G401 (cell line): ENCODE results near the gene MYBPH. TPM values are rescaled to one million over a fixed set of nuclear protein-coding genes. Genes with fewer than 3 reads are reported as not detected.

ENCODE experiments used
- DNase-seq: peaks from one replicate; pipeline ENCODE4 v3.0.0-alpha.2; 2015; ENCODE audit warnings: low spot score
- in situ Hi-C: cut with HindIII; loops from 2 replicates; pipeline ENCODE4 v1.10.0; 2016; ENCODE audit warnings: low sequenced_read_pairs, mixed read lengths
- total RNA-seq: library from RNA; depleted of rRNA; stranded (reverse); fragments of >200 nt; shearing (Covaris generic); gene quantifications from 2 replicates; pipeline ENCODE4 v1.2.3, GENCODE V29; 2014

The MYBPH gene
- total RNA-seq, 1 experiment from 2014 or later: 0.47 TPM

DNA sequence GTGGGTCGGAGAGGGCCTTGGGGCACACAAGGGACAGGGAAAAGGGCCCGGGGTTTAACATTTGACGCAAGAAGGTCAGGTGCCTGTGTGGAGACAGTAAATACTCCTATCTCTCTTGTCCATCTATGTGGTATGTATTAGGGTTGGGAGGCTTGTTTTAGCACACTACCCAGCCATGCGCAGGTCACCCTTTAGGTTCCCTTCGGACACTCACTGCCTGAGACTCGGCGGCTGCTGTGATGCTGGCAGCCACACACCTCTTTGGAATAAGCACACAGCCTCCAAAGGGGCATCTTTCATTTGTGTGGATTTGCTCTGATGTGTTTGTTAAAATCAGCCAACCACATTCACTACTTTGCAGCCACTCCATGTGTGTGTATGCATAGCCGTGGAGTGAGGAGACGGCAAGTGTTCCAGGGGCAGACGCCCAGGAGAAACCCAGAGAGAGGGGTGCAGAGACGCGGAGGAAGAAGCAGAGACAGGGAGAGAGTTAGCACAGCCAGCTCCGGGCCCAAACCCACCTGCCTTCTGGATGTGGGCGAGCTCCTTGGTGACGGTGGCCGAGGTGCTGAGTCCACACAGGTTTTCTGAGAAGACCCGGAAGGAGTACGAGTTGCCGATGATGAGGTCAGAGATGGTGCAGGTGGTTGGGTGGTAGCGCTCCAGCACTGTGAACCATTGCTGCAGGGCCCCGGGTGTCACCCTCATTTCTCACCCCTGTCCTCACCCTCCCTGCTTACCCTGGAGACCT is 5.7 kb downstream of the MYBPH start:
- in situ Hi-C loops: no loop called here
- no peak for DNase-seq

DNA sequence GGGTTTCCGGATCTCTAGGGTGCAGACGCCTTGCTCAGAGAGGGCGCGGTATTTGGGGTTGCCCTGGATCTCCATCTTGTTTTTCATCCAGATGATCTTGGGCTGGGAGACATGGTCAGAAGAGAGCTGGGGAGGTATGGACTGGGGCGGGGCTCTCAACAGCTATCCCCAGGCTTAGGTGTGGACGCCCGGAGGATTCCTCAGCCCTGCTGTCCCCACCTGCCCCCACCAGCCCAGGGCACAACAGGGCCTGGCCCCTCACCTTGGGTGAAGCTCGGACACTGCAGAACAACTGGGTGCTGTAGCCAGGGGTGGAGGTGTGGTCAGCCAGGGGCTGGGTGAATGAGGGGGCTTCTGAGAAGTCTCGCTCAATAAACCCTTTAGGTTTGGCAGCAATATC is 6.6 kb downstream of the MYBPH start:
- no peak for DNase-seq
- in situ Hi-C loops: no loop called here

DNA sequence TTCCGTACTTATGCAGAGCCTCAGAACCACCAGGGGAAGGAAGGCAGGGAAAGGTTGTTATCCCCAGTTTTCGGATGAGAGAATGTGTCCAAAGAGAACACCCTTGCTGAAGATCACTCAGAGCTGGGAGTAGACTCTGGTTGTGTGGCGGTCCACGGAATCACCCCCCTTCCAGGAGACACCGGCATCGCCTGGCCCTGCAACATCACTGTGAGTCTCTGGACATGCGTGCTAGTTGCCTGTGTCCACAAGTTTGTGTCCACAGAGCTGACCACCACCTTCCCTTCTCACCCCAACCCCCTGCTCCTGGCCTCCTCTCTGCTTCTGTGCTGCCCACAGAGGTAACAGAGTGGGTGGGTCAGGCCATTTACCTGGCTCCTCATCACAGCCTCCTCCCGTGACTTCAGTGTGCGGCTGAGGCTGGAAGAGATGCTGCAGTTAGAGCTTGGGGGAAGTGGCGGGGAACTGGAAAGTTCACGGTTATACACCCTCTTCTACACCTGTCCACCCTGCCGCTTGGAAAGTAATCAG is 7.3 kb downstream of the MYBPH start:
- DNase-seq: no peak
- in situ Hi-C loops: no loop called here

DNA sequence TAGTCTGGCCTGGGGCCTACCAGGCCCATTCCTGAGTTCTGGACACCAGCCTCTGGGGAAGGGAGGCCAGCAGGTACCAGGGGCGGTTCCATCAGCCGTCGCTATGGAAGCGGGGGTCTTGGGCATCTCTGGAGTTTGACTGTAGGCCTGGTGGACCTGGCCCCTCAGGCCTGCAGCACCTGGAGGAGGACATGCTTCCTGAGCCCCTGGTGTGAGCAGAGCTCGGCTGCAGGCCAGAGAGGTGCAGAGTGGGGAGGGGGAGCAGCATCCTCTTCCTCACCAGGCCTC is 7.8 kb downstream of the MYBPH start:
- in situ Hi-C loops: no loop called here
- no peak for DNase-seq

DNA sequence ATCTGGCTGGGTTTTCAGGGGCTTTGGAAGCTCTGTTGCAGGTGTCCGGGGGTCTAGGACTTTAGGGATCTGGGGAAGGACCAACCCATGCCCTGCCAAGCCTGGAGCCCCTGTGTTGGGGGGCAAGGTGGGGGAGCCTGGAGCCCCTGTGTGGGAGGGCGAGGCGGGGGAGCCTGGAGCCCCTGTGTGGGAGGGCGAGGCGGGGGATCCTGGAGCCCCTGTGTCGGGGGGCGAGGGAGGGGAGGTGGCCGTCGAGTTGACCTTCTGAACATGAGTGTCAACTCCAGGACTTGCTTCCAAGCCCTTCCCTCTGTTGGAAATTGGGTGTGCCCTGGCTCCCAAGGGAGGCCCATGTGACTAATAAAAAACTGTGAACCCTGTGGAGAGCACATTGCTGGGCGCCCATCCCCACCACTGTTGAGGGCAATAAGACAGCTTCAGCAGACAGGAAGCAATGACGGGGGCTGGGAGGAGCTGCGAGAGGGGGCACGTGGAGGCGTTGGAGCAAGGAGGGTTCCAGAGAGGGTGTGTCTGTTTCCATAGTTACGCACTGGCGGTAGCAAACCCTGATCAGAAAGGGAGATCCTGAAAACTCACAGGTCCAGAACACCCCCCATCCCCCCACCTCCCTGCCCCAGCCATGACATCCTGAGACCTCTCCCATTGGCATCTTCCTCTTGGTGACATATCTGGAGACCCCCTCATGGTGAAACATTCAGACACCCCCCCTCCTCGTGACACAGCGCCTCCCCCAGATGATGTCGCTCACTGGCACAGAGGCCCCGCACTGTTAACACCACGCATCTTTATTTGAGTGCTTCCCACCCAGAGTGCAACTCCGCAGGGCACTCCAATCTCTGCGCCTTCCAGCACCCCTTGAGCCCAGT is 8.4 kb downstream of the MYBPH start:
- in situ Hi-C loops: no loop called here

DNA sequence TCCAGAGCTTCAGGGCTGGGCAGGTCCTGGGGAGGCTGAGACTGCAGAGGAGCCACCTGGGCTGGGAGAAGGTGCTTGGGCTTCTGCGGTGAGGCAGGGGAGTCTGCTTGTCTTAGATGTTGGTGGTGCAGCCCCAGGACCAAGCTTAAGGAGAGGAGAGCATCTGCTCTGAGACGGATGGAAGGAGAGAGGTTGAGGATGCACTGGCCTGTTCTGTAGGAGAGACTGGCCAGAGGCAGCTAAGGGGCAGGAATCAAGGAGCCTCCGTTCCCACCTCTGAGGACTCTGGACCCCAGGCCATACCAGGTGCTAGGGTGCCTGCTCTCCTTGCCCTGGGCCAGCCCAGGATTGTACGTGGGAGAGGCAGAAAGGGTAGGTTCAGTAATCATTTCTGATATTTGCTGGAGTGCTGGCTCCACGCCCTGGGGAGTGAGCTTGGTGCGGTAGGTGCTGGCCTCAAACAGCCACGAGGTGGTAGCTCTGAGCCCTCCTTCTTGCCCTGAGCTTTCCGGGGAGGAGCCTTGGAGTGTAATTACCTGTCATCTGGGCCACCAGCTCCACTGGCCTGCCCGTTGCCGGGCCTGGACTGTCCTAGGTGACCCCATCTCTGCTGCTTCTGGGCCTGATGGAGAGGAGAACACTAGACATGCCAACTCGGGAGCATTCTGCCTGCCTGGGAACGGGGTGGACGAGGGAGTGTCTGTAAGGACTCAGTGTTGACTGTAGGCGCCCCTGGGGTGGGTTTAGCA is 9.3 kb downstream of the MYBPH start:
- peak; percentile 74 for DNase-seq
- in situ Hi-C loops: no loop called here

More for the DNA sequence above, 8.4 kb downstream of the MYBPH start:
- no peak for DNase-seq

DNA sequence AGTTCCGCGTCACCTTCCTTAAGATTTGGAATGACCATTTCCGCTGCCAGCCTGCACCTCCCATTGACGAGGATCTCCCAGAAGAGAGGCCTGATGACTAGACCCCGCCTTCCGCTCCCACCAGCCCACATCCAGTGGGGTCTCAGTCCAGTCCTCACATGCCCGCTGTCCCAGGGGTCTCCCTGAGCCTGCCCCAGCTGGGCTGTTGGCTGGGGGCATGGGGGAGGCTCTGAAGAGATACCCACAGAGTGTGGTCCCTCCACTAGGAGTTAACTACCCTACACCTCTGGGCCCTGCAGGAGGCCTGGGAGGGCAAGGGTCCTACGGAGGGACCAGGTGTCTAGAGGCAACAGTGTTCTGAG is 9.8 kb downstream of the MYBPH start:
- no peak for DNase-seq
- in situ Hi-C loops: no loop called here

DNA sequence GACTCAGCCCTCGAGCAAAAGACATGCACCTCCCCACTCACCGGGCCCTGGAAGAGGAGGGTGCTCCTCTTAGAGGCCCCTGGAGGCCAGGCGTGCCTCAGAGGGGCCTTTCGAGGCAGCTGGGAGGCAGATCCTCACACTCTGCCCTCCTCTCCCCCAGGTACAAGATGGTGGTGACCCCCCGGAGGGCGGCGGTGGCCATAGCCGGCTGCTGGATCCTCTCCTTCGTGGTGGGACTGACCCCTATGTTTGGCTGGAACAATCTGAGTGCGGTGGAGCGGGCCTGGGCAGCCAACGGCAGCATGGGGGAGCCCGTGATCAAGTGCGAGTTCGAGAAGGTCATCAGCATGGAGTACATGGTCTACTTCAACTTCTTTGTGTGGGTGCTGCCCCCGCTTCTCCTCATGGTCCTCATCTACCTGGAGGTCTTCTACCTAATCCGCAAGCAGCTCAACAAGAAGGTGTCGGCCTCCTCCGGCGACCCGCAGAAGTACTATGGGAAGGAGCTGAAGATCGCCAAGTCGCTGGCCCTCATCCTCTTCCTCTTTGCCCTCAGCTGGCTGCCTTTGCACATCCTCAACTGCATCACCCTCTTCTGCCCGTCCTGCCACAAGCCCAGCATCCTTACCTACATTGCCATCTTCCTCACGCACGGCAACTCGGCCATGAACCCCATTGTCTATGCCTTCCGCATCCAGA is 10.4 kb downstream of the MYBPH start:
- in situ Hi-C loops: no loop called here

DNA sequence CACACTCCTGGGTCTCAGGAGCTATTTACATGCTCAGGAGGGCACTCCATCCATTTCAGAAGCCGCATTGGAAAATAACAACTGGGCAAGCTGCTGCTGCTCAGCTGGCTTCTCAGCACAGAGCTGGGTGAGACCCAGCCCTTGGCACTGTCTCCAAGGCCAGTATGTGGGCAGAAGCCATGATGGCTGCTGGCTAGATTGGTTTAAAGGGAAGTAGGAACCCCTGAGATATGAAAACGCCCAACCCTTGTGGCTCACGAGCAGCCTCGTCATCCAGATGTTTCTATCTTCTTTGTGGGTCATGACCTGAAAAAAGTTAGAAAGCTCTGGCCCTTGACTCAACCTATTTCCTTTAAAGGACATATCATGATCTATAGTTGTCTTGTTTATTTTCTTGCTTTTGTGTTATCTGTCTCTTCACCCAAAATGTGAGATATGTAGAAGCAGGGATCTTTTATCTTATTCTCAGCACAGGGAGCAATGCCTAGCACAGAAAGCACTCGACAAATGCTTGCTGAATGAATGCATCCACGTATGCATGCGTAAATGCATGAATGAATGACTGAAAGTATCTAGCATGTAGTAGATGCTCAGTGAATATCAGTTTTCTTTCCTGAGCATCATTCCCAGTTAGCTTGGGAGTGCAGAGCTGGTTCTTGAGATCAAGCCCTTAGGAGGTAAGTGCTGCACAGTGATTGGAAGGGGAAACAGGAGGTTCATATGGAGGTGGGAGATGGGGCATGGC is 11.6 kb downstream of the MYBPH start:
- in situ Hi-C loops: no loop called here
- DNase-seq: no peak

More for the DNA sequence above, 10.4 kb downstream of the MYBPH start:
- no peak for DNase-seq

DNA sequence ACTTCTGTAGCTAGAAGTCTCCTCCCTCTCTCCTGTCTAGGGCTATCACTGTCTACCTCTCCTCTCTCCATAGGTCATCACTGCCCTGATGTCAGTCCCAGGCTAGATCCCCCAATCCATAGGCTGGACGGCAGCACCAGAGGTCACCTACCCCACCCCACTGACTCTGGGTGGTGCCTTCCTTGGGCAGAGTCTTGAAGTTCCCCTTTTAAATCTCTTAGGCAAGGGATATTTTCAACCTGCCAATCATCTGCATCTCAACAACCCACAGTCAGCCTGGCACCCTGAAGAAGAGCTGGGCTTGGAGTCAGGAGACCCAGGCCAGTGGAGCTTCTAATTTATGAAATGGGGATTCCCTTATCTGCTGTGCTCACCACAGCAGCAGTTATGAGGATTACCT is 13.2 kb downstream of the MYBPH start:
- DNase-seq: no peak
- in situ Hi-C loops: no loop called here

DNA sequence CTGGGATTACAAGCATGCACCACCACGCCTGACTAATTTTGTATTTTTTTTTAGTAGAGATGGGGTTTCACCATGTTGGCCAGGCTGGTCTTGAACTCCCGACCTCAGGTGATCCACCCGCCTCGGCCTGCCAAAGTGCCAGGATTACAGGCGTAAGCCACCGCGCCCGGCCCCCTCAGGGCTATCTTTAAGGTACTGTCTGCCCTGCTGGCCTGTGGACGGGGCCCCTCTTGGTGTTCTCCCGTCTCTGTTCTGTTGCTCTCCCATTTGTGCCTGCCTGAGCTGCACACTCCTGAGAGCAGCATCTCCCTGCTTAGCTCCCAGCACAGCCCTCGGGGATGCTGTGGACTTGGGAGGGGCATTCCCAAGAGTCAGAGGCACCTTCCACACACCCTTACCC is 13.9 kb downstream of the MYBPH start:
- in situ Hi-C loops: no loop called here
- no peak for DNase-seq

DNA sequence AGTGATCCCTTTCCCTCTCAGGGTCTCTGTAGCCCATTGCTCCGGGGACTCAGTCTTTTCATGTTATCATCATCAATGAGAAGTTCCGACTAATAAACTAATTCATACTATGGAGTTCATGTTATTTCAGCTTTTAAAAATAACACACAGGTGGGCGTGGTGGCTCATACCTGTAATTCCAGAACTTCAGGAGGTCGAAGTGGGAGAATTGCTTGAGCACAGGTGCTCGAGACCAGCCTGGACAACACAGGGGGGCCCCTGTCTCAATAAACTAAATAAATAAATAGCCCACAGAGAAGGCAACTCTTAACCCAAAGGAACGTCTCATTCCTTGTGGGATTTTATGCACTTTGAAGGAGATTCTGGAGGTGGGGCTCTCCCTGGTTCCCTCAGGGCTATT is 14.5 kb downstream of the MYBPH start:
- in situ Hi-C loops: no loop called here
- no peak for DNase-seq

DNA sequence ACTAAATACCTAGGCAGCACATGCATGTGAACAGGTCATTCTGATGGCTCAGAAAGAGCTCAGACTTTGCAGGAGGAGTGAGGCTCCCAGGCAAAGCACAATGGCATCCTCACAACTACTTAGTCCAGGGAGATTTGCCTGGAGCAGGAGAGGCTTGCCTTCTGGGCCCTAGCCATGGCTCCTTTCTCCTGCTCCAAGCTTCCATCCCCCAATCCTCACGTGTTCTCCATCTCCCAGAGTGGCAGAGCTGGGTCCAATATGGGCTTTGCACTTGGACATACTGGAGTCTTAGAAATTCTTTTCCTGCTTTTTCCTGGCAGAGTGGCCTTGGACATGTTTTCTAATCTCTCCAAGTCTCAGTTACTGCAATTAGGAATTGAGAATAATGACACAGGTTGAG is 15.8 kb downstream of the MYBPH start:
- no peak for DNase-seq
- in situ Hi-C loops: no loop called here

DNA sequence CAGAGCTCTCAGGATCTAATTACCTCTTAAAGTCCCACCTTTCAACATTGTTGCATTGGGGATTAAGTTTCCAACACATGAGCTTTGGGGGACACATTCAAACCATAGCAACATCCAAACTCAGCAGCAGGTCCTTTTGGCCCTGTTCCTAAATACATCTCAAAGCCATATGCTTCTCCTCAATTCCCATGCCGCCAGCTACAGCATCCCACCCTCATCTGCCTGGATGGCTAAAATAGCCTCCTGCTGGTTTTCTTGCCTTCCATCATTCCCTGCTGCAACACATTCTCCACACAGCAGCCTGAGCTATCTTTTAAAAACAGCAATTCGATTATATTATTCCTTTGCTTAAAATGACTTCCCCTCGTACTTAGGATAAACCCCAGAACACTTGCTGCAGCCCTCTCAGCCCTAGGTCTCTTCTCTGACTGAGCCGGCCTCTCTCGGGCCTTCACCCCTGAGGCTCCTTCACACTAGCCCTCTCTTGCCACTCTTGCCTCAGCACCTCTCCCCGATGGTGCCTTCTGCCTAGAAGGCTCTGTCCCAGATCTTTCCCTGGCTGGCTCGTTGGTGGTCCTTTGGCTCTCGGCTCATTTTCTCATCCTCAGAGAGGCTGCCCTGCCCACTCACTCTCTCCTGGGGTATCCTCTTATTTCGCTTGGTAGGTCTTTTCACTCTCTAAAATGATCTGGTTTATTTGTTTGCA is 16.5 kb downstream of the MYBPH start:
- in situ Hi-C loops: no loop called here
- DNase-seq: no peak

DNA sequence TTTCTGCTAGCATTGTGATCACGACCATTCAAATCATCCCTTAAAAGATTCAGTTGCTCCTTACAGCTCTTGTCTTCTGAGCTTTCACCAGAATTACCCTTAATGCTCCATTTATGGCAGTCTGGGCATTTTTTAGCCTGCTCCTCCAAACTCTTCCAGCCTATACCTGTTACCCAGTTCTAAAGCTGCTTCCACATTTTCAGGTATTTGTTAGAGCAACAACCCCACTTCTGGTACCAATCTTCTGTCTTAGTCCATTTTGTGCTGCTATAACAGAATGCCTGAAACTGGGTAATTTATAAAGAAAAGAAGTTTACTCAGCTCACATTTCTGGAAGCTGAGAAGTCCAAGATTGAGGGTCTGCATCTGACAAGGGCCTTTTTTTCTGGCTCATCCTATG is 17.2 kb downstream of the MYBPH start:
- in situ Hi-C loops: no loop called here
- no peak for DNase-seq

DNA sequence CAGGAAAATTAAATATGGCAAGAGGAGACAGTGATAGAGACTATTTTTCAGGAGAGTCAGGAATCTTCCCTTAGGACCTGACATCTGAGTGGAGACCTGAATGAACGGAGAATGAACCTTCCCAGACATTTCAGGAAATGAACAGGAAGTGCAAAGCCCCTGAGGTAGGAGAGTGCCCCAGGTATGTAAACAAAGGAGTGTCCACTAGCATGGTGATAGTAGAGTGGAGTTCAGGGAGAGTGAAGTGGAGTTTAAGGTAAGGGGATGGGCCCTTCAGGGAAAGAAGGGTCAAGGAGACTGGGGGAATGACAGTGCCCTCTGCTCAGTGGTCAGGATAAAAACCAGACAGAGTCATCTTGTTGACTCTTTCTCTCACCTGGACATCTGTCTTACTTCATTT is 19.3 kb downstream of the MYBPH start:
- no peak for DNase-seq

DNA sequence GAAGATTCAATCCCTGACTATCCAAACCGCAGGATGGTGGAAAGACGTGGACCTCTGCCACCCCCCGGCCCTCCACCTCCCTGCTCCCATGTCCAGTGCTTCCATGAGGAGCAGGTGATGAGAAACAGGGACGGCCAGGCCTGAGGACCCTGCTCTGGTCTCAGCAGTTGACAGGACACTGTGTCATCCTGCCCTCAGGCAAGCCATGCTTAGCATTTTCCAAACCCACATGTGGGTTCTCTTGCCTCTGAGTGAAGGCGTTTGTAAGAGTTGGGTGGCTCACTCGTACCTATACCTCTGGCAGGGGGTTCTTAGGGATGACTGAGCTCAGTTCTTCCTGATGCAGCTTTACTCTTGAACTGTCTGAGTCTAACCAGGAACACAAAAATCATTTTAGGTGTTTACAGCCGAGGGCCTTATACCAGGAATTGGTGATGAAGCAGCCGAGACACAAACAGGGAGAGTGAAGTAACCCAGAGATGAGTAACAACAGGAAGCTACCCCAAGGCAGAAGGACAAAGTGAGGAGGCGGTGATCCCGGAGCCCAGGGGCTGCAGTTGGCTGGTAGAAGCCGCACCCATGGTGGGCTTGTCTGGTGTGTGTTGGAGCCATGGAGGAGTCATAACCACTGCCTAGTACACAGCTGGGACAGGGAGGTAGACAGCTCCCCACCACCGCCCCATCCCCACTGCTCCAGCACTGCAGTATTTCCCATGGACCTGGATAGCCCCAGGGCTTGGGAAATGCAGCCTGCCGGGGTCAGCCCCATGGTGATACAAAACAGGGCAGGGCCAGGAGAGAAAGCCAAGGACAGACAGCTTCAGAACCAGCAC is 21.4 kb downstream of the MYBPH start:
- in situ Hi-C loops: no loop called here
- DNase-seq: no peak

More for the DNA sequence above, 19.3 kb downstream of the MYBPH start:
- in situ Hi-C loops: no loop called here
